K562 (cell line): ENCODE measurements around the gene LRRC61.

ENCODE experiments used
- ATF1 ChIP-seq, 2 experiments: fragments of 450-650 bp in 1 of 2; IDR thresholded peaks; 2 replicates each; pipeline ENCODE4 v1.6.1; 2016; ENCODE audit warnings: missing compliant biosample characterization in 1 of 2, missing genetic modification characterization in 1 of 2
- CTCF ChIP-seq, 3 experiments: IDR thresholded peaks in 2 of 3; conservative IDR thresholded peaks in 1 of 3; 2 replicates each; pipeline ENCODE4 v1.5.1; 2011 to 2012; ENCODE audit warnings: low read length in 3 of 3, mild to moderate bottlenecking in 3 of 3, control low read depth in 2 of 3, improper control_type of control experiment in 1 of 3, inconsistent platforms in 1 of 3, low read depth in 1 of 3, mixed read lengths in 1 of 3, moderate library complexity in 1 of 3; ENCODE audit not compliant: insufficient read depth in 2 of 3
- RBM39 ChIP-seq: fragments of 200-400 bp; formaldehyde crosslinking; optimal IDR thresholded peaks from 2 replicates; pipeline ENCODE3; 2018; ENCODE audit warnings: low read depth, low read length
- SREBF2 ChIP-seq: sonication (generic); formaldehyde crosslinking; IDR thresholded peaks from 2 replicates; pipeline ENCODE4 v1.4.0; 2020; ENCODE audit warnings: mild to moderate bottlenecking, missing genetic modification reagents
- TAF1 ChIP-seq: IDR thresholded peaks from 2 replicates; pipeline ENCODE4 v1.6.1; 2011; ENCODE audit warnings: mild to moderate bottlenecking, low read length, moderate library complexity; ENCODE audit not compliant: insufficient read depth, control insufficient read depth, severe bottlenecking; ENCODE audit errors: extremely low read depth
- TCF7 ChIP-seq: sonication (generic); IDR thresholded peaks from 2 replicates; pipeline ENCODE4 v1.6.1; 2016; ENCODE audit warnings: antibody characterized with exemption, borderline replicate concordance

- TF ChIP-seq RBM39 (no peak), TCF7 (no peak), ATF1 (CRISPR knock-in tag; IDR thresholded peaks at IDR 0.05) (no peak), ATF1 (tag; IDR thresholded peaks at IDR 0.05) (no peak), SREBF2 (CRISPR knock-in tag) (no peak), TAF1 (no peak), CTCF (IDR thresholded peaks at IDR 0.05 in 2 of 3, conservative IDR thresholded peaks at IDR 0.05 in 1 of 3; ENCODE audit: insufficient read depth in 2 of 3, low read depth in 1 of 3, low read length in 3 of 3) (no peak)
Measured at GRCh38 chr7:150329331-150330120, 6.4 kb downstream of the LRRC61 start.
